Forelimb muscle (tissue), 1 donor: ENCODE data around the gene INTS7. TPM values are rescaled to one million over a fixed set of nuclear protein-coding genes. Genes with fewer than 3 reads are reported as not detected.
"Not testable (repeated sequence)": the region's sequence is repeated elsewhere in the genome, so short reads cannot be mapped to it uniquely, and the experiment has no call there.

ENCODE experiments used
- DNase-seq: peaks from one replicate; pipeline ENCODE4 v3.0.0-alpha.2; 2013; ENCODE audit warnings: low read depth
- polyA plus RNA-seq: library from polyadenylated mRNA; unstranded; fragments of 120-200 nt; gene quantifications from one replicate; pipeline ENCODE4 v1.2.1, GENCODE V29; 2013; ENCODE audit not compliant: insufficient read length

INTS7 gene
- polyA plus RNA-seq, 1 donor: 13.5 TPM

GRCh38 chr1:211985556-211986264 lies 49.6 kb downstream of the INTS7 start:
- no peak for DNase-seq

GRCh38 chr1:211978596-211978995 lies 56.8 kb downstream of the INTS7 start:
- no peak for DNase-seq

- DNase-seq: no peak
Observed at GRCh38 chr1:211975152-211975941, 60.0 kb downstream of the INTS7 start.

GRCh38 chr1:211973541-211973940 lies 61.8 kb downstream of the INTS7 start:
- DNase-seq: no peak

GRCh38 chr1:211968200-211968834 lies 67.0 kb downstream of the INTS7 start:
- DNase-seq: no peak

- DNase-seq: no peak
Observed at GRCh38 chr1:211967704-211968103, 67.7 kb downstream of the INTS7 start.

- no peak for DNase-seq
Observed at GRCh38 chr1:211965108-211965805, 70.1 kb downstream of the INTS7 start.

- DNase-seq: no peak
Observed at GRCh38 chr1:211959680-211960079, 75.7 kb downstream of the INTS7 start.

GRCh38 chr1:211959221-211959620 lies 76.1 kb downstream of the INTS7 start:
- no peak for DNase-seq

GRCh38 chr1:211954028-211954427 lies 81.3 kb downstream of the INTS7 start:
- DNase-seq: not testable (repeated sequence)

- DNase-seq: not testable (repeated sequence)
Observed at GRCh38 chr1:211953543-211953942, 81.8 kb downstream of the INTS7 start.

GRCh38 chr1:211952299-211952698 lies 83.1 kb downstream of the INTS7 start:
- DNase-seq: no peak

GRCh38 chr1:211951856-211952255 lies 83.5 kb downstream of the INTS7 start:
- no peak for DNase-seq

GRCh38 chr1:211948377-211948776 lies 87.0 kb downstream of the INTS7 start:
- no peak for DNase-seq

- DNase-seq: no peak
Observed at GRCh38 chr1:211947396-211948295, 87.7 kb downstream of the INTS7 start.

- DNase-seq: no peak
Observed at GRCh38 chr1:211944733-211945500, 90.4 kb downstream of the INTS7 start.

GRCh38 chr1:211942583-211942982 lies 92.8 kb downstream of the INTS7 start:
- no peak for DNase-seq

GRCh38 chr1:211939876-211940468 lies 95.4 kb downstream of the INTS7 start:
- no peak for DNase-seq

- DNase-seq: no peak
Observed at GRCh38 chr1:211938561-211938997, 96.8 kb downstream of the INTS7 start.

- DNase-seq: not testable (repeated sequence)
Observed at GRCh38 chr1:211937422-211937821, 97.9 kb downstream of the INTS7 start.
